Mononuclear cell (primary cell): ENCODE measurements around the gene APOLD1. TPM values are rescaled to one million over a fixed set of nuclear protein-coding genes. Genes with fewer than 3 reads are reported as not detected.
"Not testable (repeated sequence)": the region's sequence is repeated elsewhere in the genome, so short reads cannot be mapped to it uniquely, and the experiment has no call there.

Experiments used
- H3K27me3 ChIP-seq: 2 replicates; pipeline ENCODE4 v1.6.0; 2011; ENCODE audit warnings: low read length, control low read depth; ENCODE audit not compliant: insufficient read depth
- H3K4me1 ChIP-seq: 2 replicates; pipeline ENCODE4 v1.5.1; 2011; ENCODE audit warnings: mild to moderate bottlenecking, low read length, control low read depth; ENCODE audit not compliant: insufficient read depth
- H3K4me3 ChIP-seq: 2 replicates; pipeline ENCODE4 v1.5.1; 2011; ENCODE audit warnings: mild to moderate bottlenecking, low read length, moderate library complexity
- H3K9me3 ChIP-seq: 2 replicates; pipeline ENCODE4 v1.5.1; 2011; ENCODE audit warnings: low read depth, mild to moderate bottlenecking, control low read depth, low read length
- total RNA-seq: library from RNA; depleted of rRNA; stranded (reverse); fragments of >200 nt; gene quantifications from one replicate; pipeline ENCODE4 v1.2.3, GENCODE V29; 2012

Gene APOLD1
- total RNA-seq, 1 donor, result 1.8 TPM

GRCh38 chr12:12796928-12797793, 11.7 kb downstream of the APOLD1 start:
- Histone ChIP-seq H3K4me1 (no peaks in the 10 kb centered on the region), H3K9me3 (no peaks in the 10 kb centered on the region), H3K27me3 (no peaks in the 10 kb centered on the region), H3K4me3 (no peak overlapping the region)

GRCh38 chr12:12797794-12798152, 12.3 kb downstream of the APOLD1 start:
- Histone ChIP-seq H3K27me3 (no peaks in the 10 kb centered on the region), H3K9me3 (no peaks in the 10 kb centered on the region), H3K4me3 (no peak overlapping the region), H3K4me1 (peaks cover 1% of the 10 kb centered on the region)

- H3K4me1 ChIP-seq, result peaks cover 8% of the 10 kb centered on the region
- no peak overlapping the region for H3K4me3 ChIP-seq
- H3K27me3 ChIP-seq, result no peaks in the 10 kb centered on the region
- no peaks in the 10 kb centered on the region for H3K9me3 ChIP-seq
These were observed 13.0 kb downstream of the APOLD1 start for GRCh38 chr12:12798480-12798879.

- H3K4me3 ChIP-seq, result no peak overlapping the region
- no peaks in the 10 kb centered on the region for H3K27me3 ChIP-seq
- no peaks in the 10 kb centered on the region for H3K9me3 ChIP-seq
- H3K4me1 ChIP-seq, result peaks cover 10% of the 10 kb centered on the region
These were observed 13.9 kb downstream of the APOLD1 start for GRCh38 chr12:12799163-12799920.

GRCh38 chr12:12800406-12801180, 15.1 kb downstream of the APOLD1 start:
- H3K4me3 ChIP-seq, result no peak overlapping the region
- H3K4me1 ChIP-seq, result peaks cover 10% of the 10 kb centered on the region
- H3K9me3 ChIP-seq, result no peaks in the 10 kb centered on the region
- H3K27me3 ChIP-seq, result no peaks in the 10 kb centered on the region

- H3K4me3 ChIP-seq, result not testable (repeated sequence)
These were observed 16.2 kb downstream of the APOLD1 start for GRCh38 chr12:12801656-12802055.

GRCh38 chr12:12803186-12803585, 17.7 kb downstream of the APOLD1 start:
- no peak overlapping the region for H3K4me3 ChIP-seq
- no peaks in the 10 kb centered on the region for H3K9me3 ChIP-seq
- peaks cover 24% of the 10 kb centered on the region for H3K4me1 ChIP-seq
- no peaks in the 10 kb centered on the region for H3K27me3 ChIP-seq

More at GRCh38 chr12:12801656-12802055, 16.2 kb downstream of the APOLD1 start:
- H3K27me3 ChIP-seq, H3K9me3 ChIP-seq: not testable (repeated sequence)
- H3K4me1 ChIP-seq, result peaks cover 10% of the 10 kb centered on the region

- Histone ChIP-seq H3K4me3 (no peak overlapping the region), H3K9me3 (no peaks in the 10 kb centered on the region), H3K4me1 (peaks cover 32% of the 10 kb centered on the region), H3K27me3 (no peaks in the 10 kb centered on the region)
These were observed 18.6 kb downstream of the APOLD1 start for GRCh38 chr12:12804011-12804410.

- peaks cover 37% of the 10 kb centered on the region for H3K4me1 ChIP-seq
- no peaks in the 10 kb centered on the region for H3K9me3 ChIP-seq
- no peaks in the 10 kb centered on the region for H3K27me3 ChIP-seq
- no peak overlapping the region for H3K4me3 ChIP-seq
These were observed 19.0 kb downstream of the APOLD1 start for GRCh38 chr12:12804432-12804886.

GRCh38 chr12:12806784-12807516, 21.5 kb downstream of the APOLD1 start:
- H3K4me3 ChIP-seq, result no peak overlapping the region
- no peaks in the 10 kb centered on the region for H3K27me3 ChIP-seq
- H3K4me1 ChIP-seq, result peaks cover 38% of the 10 kb centered on the region
- no peaks in the 10 kb centered on the region for H3K9me3 ChIP-seq

GRCh38 chr12:12807517-12807903, 22.1 kb downstream of the APOLD1 start:
- H3K9me3 ChIP-seq, H3K4me3 ChIP-seq, H3K27me3 ChIP-seq: not testable (repeated sequence)
- peaks cover 38% of the 10 kb centered on the region for H3K4me1 ChIP-seq

GRCh38 chr12:12807970-12808702, 22.7 kb downstream of the APOLD1 start:
- H3K4me3 ChIP-seq, result no peak overlapping the region
- no peaks in the 10 kb centered on the region for H3K9me3 ChIP-seq
- H3K4me1 ChIP-seq, result peaks cover 33% of the 10 kb centered on the region
- H3K27me3 ChIP-seq, result no peaks in the 10 kb centered on the region

GRCh38 chr12:12810553-12811021, 25.1 kb downstream of the APOLD1 start:
- peaks cover 45% of the 10 kb centered on the region for H3K4me1 ChIP-seq
- no peak overlapping the region for H3K4me3 ChIP-seq
- H3K9me3 ChIP-seq, result no peaks in the 10 kb centered on the region
- no peaks in the 10 kb centered on the region for H3K27me3 ChIP-seq

GRCh38 chr12:12811343-12811742, 25.9 kb downstream of the APOLD1 start:
- Histone ChIP-seq H3K9me3 (no peaks in the 10 kb centered on the region), H3K27me3 (no peaks in the 10 kb centered on the region), H3K4me3 (no peak overlapping the region), H3K4me1 (peaks cover 51% of the 10 kb centered on the region)
